HCT116 (cell line): ENCODE measurements around the gene CNFN. TPM values are rescaled to one million over a fixed set of nuclear protein-coding genes. Genes with fewer than 3 reads are reported as not detected.

ENCODE experiments used
- ATAC-seq: fragments of 200-7000 bp; cut with Tn5 transposase; 2 replicates; pipeline ENCODE4 v1.9.1; 2020; ENCODE audit warnings: mild to moderate bottlenecking, moderate library complexity
- BruUV-seq: library from RNA; stranded (reverse); fragments of 400-500 nt; replicated peaks from 2 replicates; lab custom pipeline; 2021; lab: Mats Ljungman, UMichigan
- CTCF ChIA-PET: fragments of 300-600 bp; sonication (Branson Sonifier 250); formaldehyde crosslinking; loops from one replicate; lab custom pipeline; 2021; ENCODE audit warnings: antibody characterized with exemption; lab: Charles Lee
- POLR2A ChIA-PET: fragments of 300-600, 350-600 bp; sonication (Branson Sonifier 250); formaldehyde crosslinking; loops from one replicate; lab custom pipeline; 2021; ENCODE audit warnings: antibody characterized with exemption; lab: Charles Lee
- RAD21 ChIA-PET, 2 experiments: fragments of 300-600 bp; sonication (Branson Sonifier 250); formaldehyde crosslinking; loops; one replicate each; lab custom pipeline; 2023; ENCODE audit warnings: low total read pairs in 2 of 2; ENCODE audit not compliant: uncharacterized antibody in 2 of 2, unreplicated experiment in 2 of 2, low non-redundant PET in 1 of 2; lab: Charles Lee
- DNase-seq: peaks from one replicate; pipeline ENCODE4 v3.0.0-alpha.2; 2010; ENCODE audit warnings: low read depth, low spot score
- H2AFZ ChIP-seq: fragments of 200-600 bp; shearing (Covaris generic), sonication (generic); 2 replicates; pipeline ENCODE4 v1.6.1; 2017; ENCODE audit warnings: low read depth, mixed run types, mixed read lengths, antibody characterized with exemption, low read length; ENCODE audit not compliant: poor library complexity, severe bottlenecking
- H3K27ac ChIP-seq: 2 replicates; pipeline ENCODE4 v1.5.1; 2012; ENCODE audit warnings: low read depth, low read length
- H3K27me3 ChIP-seq: fragments of 200-600 bp; sonication (generic); 2 replicates; pipeline ENCODE4 v1.6.1; 2016; ENCODE audit warnings: mixed run types, low read length, mixed read lengths; ENCODE audit not compliant: insufficient read depth
- H3K36me3 ChIP-seq, 2 experiments: fragments of 200-500 bp in 1 of 2; fragments of 200-600 bp in 1 of 2; sonication (Bioruptor generic) in 1 of 2; sonication (generic) in 1 of 2; 2 replicates each; pipeline versions ENCODE4 v1.5.1 to v1.6.1; 2014 to 2016; ENCODE audit warnings: low read length in 2 of 2, inconsistent platforms in 1 of 2, mixed read lengths in 1 of 2, mixed run types in 1 of 2; ENCODE audit not compliant: insufficient read depth in 2 of 2, control insufficient read depth in 1 of 2
- H3K4me1 ChIP-seq, 2 experiments: fragments of 200-600 bp in 1 of 2; sonication (generic) in 1 of 2; 2 replicates each; pipeline versions ENCODE4 v1.5.1 to v1.6.1; 2012 to 2017; ENCODE audit warnings: low read length in 2 of 2, inconsistent platforms in 1 of 2, mild to moderate bottlenecking in 1 of 2, mixed read lengths in 1 of 2, mixed run types in 1 of 2, moderate library complexity in 1 of 2; ENCODE audit not compliant: insufficient read depth in 2 of 2, control insufficient read depth in 1 of 2
- H3K4me2 ChIP-seq: fragments of 200-600 bp; sonication (generic); 2 replicates; pipeline ENCODE4 v1.6.1; 2017; ENCODE audit warnings: mixed run types, low read length, mixed read lengths
- H3K4me3 ChIP-seq, 2 experiments: fragments of 200-600 bp in 1 of 2; sonication (generic) in 1 of 2; replicated peaks in 1 of 2; 2 replicates each; pipeline ENCODE4 v1.5.1; 2011 to 2016; ENCODE audit warnings: low read length in 2 of 2, control low read depth in 1 of 2, low read depth in 1 of 2, mild to moderate bottlenecking in 1 of 2, mixed read lengths in 1 of 2, mixed run types in 1 of 2
- H3K79me2 ChIP-seq: fragments of 200-600 bp; sonication (generic); 2 replicates; pipeline ENCODE4 v1.6.1; 2017; ENCODE audit warnings: mild to moderate bottlenecking, mixed run types, low read length, moderate library complexity, mixed read lengths; ENCODE audit not compliant: insufficient read depth
- H3K9ac ChIP-seq: fragments of 200-600 bp; sonication (generic); 2 replicates; pipeline ENCODE4 v1.6.1; 2016; ENCODE audit warnings: low read length, mixed read lengths
- H3K9me2 ChIP-seq: fragments of 200-600 bp; sonication (generic), shearing (Covaris generic); 2 replicates; pipeline ENCODE4 v1.6.1; 2017; ENCODE audit warnings: mixed run types, mild to moderate bottlenecking, moderate library complexity; ENCODE audit not compliant: insufficient read depth
- H3K9me3 ChIP-seq, 2 experiments: fragments of 200-500 bp in 1 of 2; fragments of 200-600 bp in 1 of 2; sonication (Bioruptor generic) in 1 of 2; sonication (generic) in 1 of 2; 2 replicates each; pipeline ENCODE4 v1.6.1; 2014 to 2017; ENCODE audit warnings: low read length in 2 of 2, mixed read lengths in 2 of 2, inconsistent platforms in 1 of 2, low read depth in 1 of 2, mild to moderate bottlenecking in 1 of 2, mixed run types in 1 of 2, moderate library complexity in 1 of 2; ENCODE audit not compliant: control insufficient read depth in 1 of 2, insufficient read depth in 1 of 2
- H4K20me1 ChIP-seq: fragments of 200-600 bp; sonication (generic), shearing (Covaris generic); 2 replicates; pipeline ENCODE4 v1.6.1; 2017; ENCODE audit warnings: mixed run types, mild to moderate bottlenecking, moderate library complexity; ENCODE audit not compliant: insufficient read depth
- CEBPB ChIP-seq: IDR thresholded peaks from 2 replicates; pipeline ENCODE4 v1.6.1; 2012; ENCODE audit warnings: low read depth
- JUND ChIP-seq: IDR thresholded peaks from 2 replicates; pipeline ENCODE4 v1.6.1; 2012
- POLR2A ChIP-seq: IDR thresholded peaks from 2 replicates; pipeline ENCODE4 v1.7.0; 2011; ENCODE audit warnings: borderline replicate concordance; ENCODE audit not compliant: insufficient read depth, insufficient read length; ENCODE audit errors: extremely low read depth
- POLR2AphosphoS5 ChIP-seq: IDR thresholded peaks from 2 replicates; pipeline ENCODE4 v1.6.1; 2011; ENCODE audit warnings: mild to moderate bottlenecking, low read depth, low read length, moderate library complexity
- RAD21 ChIP-seq: IDR thresholded peaks from 2 replicates; pipeline ENCODE4 v1.6.1; 2012; ENCODE audit warnings: low read depth, mild to moderate bottlenecking
- TCF7L2 ChIP-seq: IDR thresholded peaks from 2 replicates; pipeline ENCODE4 v1.7.0; 2011; ENCODE audit warnings: borderline replicate concordance, inconsistent platforms; ENCODE audit not compliant: insufficient read depth, insufficient read length; ENCODE audit errors: extremely low read depth
- YY1 ChIP-seq: IDR thresholded peaks from 2 replicates; pipeline ENCODE4 v1.6.1; 2011; ENCODE audit warnings: low read length, low read depth, moderate library complexity, mild to moderate bottlenecking; ENCODE audit not compliant: insufficient replicate concordance; ENCODE audit errors: extremely low read depth
- ZNF274 ChIP-seq: fragments of 200-500 bp; sonication (Bioruptor generic); IDR thresholded peaks from 2 replicates; pipeline ENCODE4 v1.6.1; 2014; ENCODE audit warnings: mild to moderate bottlenecking, low read depth, low read length, inconsistent platforms
- intact Hi-C: fragments of 100-400 bp; cut with micrococcal nuclease; formaldehyde crosslinking; loops from 2 replicates; pipeline ENCODE4 v1.10.0; 2022
- total RNA-seq: library from RNA; stranded (reverse); gene quantifications from one replicate; pipeline ENCODE4 v1.2.1, GENCODE V29; 2021; ENCODE audit not compliant: unreplicated experiment
- TF ChIP-seq, protein P1 (sequence below): IDR thresholded peaks from 2 replicates; pipeline ENCODE4 v1.6.1; 2012; ENCODE audit warnings: low read depth
- TF ChIP-seq, protein P2 (sequence below): IDR thresholded peaks from 2 replicates; pipeline ENCODE4 v1.6.1; 2012

CNFN gene
- total RNA-seq, 1 experiment from 2014 or later: 13.9 TPM

DNA sequence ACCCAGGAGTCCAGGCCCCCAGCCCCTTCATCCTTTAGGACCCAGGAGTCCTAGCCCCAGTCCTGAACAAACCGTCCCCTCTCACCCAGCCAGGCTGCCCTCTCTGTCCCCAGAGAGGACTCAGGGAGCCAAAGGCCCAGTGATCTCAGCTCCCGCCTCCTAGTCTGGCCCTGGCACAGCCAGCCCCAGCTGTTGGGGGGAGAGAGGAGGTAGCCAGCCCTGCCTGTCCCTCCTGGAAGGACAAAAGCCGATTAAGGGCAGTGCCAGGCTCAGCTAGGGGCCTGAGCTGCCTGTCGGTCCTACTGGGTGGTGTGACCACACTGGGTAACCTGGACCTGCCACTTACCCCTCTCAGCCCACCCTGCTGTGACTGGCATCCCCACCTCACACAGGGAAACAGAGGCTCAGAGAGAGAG, 22.6 kb upstream of the CNFN start:
- ATAC-seq (peak; percentile 19; the same call in 1 of the 2 replicates), DNase-seq (no peak)
- intact Hi-C loops: no loop called here
- Histone ChIP-seq H3K36me3 (no peaks in the 10 kb centered on the region; a peak in 1 of 4 replicates), H3K4me2 (no peak overlapping the region), H4K20me1 (no peaks in the 10 kb centered on the region), H2AFZ (no peak overlapping the region), H3K4me3 (no peak overlapping the region), H3K9me2 (no peaks in the 10 kb centered on the region), H3K9ac (no peak overlapping the region), H3K79me2 (no peaks in the 10 kb centered on the region), H3K27me3 (no peaks in the 10 kb centered on the region), H3K27ac (no peak overlapping the region), H3K9me3 (no peaks in the 10 kb centered on the region), H3K4me1 (peaks cover 14 to 21% of the 10 kb centered on the region in 2 experiments)
- BruUV-seq: no TSS peak
- ChIA-PET CTCF (interaction anchor here (0.6 kb wide), 1 partner anchor 12 kb away, joined by 3 read pairs; no protein-coding TSS in a partner anchor), POLR2A (interaction anchor here (1.5 kb wide), 1 partner anchor 16 kb away, joined by 6 read pairs; no protein-coding TSS in a partner anchor), RAD21 (no interaction called here)
- TF ChIP-seq JUND (no peak), YY1 (no peak), CEBPB (no peak), RAD21 (no peak), ZNF274 (no peak), POLR2A (no peak), POLR2AphosphoS5 (no peak), TCF7L2 (no peak)
- TF ChIP-seq, protein P1, sequence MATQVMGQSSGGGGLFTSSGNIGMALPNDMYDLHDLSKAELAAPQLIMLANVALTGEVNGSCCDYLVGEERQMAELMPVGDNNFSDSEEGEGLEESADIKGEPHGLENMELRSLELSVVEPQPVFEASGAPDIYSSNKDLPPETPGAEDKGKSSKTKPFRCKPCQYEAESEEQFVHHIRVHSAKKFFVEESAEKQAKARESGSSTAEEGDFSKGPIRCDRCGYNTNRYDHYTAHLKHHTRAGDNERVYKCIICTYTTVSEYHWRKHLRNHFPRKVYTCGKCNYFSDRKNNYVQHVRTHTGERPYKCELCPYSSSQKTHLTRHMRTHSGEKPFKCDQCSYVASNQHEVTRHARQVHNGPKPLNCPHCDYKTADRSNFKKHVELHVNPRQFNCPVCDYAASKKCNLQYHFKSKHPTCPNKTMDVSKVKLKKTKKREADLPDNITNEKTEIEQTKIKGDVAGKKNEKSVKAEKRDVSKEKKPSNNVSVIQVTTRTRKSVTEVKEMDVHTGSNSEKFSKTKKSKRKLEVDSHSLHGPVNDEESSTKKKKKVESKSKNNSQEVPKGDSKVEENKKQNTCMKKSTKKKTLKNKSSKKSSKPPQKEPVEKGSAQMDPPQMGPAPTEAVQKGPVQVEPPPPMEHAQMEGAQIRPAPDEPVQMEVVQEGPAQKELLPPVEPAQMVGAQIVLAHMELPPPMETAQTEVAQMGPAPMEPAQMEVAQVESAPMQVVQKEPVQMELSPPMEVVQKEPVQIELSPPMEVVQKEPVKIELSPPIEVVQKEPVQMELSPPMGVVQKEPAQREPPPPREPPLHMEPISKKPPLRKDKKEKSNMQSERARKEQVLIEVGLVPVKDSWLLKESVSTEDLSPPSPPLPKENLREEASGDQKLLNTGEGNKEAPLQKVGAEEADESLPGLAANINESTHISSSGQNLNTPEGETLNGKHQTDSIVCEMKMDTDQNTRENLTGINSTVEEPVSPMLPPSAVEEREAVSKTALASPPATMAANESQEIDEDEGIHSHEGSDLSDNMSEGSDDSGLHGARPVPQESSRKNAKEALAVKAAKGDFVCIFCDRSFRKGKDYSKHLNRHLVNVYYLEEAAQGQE: no peak
- TF ChIP-seq, protein P2, sequence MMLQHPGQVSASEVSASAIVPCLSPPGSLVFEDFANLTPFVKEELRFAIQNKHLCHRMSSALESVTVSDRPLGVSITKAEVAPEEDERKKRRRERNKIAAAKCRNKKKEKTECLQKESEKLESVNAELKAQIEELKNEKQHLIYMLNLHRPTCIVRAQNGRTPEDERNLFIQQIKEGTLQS: no peak
